HG02798 (cell line): Measurements from ENCODE around the gene SDHD.

Experiments used
- ATAC-seq: cut with Tn5 transposase; IDR thresholded peaks from one replicate; pipeline ENCODE4 v1.9.1; 2021; ENCODE audit warnings: mild to moderate bottlenecking; ENCODE audit not compliant: unreplicated experiment, poor library complexity

The SDHD gene

DNA sequence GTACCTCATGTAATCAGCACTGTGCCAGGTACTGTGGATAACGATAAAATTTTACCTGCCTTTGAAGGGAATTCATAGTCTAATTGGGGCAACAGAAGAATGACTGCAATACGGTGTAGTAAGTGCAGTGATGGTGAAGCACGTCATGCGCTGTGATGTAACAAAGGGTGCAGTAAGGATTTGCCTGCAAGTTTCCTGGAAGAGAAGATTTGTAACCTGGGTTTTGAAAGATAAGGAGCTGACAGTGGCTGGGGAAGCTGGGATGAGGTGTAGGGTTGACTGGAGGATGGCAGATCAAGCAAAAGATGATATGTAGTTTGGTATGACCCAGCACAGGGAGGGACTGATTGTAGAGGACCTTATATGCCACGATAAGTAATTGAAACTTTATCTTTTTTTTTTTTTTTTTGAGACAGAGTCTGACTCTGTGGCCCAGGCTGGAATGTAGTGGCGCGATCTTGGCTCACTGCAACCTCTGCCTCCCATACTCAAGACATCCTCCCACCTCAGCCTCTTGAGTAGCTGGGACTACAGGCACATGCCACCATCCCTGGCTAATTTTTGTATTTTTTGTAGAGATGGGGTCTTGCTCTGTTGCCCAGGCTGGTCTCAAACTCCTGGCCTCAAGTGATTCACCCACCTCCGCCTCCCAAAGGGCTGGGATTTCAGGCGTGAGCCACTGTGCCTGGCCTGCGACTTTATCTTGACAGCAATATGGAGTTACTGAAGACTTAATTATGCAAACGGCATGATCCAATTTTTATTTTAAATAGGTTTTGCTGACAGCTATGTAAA, 11.3 kb downstream of the SDHD start:
- no peak for ATAC-seq

DNA sequence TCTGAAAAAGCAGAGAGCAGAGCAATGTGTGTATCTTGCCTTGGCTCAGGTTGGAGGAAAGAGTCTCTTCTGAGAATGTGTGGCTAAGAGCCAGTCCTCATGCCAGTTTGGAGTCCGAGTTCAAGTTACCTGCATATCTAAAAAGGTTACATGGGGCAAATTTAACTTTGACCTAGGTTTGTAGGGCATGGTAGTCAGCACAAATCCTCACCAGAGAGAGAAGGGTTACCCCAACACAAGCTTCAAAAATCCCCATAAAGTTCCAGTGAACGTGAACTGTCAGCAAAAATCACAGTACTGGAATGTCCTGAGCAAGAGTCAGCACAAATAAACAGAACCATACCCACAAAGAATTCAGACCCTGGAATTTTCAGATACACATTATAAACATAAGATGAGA, 13.8 kb downstream of the SDHD start:
- ATAC-seq, result no peak

DNA sequence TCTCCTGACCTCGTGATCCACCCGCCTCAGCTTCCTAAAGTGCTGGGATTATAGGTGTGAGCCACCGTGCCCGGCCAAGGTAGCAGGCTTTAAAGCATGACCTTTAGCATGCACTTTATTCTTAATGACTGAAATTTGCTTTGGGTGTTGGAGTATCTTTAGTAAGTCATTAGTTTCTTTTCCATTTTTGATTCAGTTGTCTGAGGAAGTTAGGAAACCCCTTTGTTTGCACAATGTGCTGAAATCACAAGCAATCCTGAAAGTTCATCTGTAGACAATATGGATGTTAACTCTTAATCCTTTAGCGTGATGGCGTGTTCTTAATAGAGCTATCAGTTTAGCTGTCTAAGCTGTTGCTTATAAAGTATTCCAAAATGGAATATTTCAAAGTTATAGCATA, 16.8 kb downstream of the SDHD start:
- ATAC-seq, result no peak

DNA sequence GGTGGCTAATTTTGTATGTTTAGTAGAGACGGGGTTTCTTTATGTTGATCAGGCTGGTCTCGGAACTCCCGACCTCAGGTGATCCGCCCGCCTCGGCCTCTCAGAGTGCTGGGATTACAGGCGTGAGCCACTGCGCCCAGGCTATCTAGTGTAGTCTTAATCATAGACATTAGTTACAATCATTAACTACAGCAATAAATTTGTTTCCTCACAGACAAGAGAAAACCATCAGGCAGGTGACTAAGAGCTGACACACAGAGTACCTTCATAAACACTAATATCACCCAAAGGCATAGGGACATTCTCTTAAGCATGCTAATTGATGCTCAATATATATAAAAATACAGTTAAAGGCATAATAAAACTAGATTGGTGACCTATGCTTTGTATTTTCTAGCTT, 19.4 kb downstream of the SDHD start:
- ATAC-seq, result no peak

DNA sequence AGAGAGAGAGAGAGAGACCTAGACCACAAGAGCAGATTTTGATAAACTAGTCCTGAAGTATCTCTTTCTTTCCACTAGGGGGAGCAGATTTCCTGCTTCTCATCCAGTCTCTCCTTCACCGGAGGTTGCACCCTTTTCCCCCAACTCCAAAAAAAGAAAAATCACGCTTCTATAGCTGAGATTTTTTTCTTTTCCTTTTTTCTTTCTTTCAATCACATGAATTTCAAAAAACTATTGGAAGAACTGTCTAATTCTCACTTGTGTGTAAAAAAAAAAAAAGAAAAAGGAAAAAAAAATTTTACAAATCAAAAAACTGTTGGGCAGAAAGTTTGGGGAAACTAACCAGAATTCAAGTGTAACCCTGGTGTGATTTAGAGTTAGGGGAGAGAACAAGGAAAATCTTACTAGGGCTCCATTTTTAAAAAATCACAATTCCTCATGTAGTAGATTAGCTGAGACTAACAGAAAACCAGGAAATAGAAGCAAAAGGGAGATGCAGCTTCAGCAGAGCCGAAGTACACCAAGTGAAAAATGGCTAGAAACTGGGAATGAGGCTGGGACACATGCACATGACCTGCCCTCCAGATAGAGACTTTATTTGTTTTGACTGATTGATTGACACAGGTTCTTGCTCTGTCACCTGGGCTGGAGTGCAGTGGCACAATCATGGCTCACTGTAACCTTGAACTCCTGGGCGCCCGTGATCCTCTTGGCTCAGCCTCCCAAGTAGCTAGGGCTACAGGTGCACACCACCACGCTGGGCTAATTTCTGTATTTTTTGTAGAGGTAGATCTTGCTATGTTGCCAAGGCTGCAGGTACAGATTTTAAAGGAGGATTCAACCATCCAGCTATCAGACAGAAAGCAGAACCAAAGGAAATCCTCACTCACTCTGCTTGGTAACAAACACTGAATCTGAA, 27.1 kb downstream of the SDHD start:
- peak; percentile 60 for ATAC-seq

DNA sequence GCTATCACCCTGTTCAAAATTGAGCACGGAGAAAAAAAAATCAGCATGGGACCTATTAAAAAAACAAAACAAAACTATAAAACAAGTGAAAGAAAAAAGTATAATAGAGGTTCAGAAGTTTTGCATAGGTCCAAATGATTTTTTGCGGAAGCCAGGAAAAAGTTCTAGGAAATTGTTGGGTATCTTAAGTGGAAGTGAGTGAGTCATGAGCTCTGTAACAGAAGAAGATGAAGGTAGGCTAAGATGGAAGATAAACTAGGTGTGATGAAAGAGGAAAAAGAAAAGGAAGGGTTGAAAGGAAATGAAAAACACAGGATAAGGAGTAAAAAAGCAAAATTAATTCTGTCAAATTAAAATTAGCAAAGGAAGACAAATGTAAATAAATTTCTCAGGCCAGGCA, 27.8 kb downstream of the SDHD start:
- ATAC-seq, result no peak

DNA sequence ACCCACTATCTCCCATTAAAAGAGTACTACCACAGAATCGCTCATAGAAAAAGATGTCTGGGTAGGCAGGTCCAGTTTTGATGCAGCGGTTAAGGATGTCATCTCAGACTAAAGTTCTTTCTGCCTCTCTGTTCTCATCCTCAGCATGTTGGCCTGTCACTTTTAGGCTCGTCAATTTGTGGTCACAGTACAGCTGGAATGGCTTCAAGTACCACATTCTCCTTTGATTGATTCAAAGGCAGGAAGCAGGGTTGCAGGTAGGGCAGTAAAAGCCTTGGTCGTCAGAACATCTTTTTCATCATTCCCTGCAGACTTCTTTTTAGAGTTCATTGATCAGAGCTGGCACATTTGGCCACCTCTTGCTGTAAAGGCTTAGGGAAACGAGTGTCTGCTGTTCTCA, 28.7 kb downstream of the SDHD start:
- no peak for ATAC-seq

DNA sequence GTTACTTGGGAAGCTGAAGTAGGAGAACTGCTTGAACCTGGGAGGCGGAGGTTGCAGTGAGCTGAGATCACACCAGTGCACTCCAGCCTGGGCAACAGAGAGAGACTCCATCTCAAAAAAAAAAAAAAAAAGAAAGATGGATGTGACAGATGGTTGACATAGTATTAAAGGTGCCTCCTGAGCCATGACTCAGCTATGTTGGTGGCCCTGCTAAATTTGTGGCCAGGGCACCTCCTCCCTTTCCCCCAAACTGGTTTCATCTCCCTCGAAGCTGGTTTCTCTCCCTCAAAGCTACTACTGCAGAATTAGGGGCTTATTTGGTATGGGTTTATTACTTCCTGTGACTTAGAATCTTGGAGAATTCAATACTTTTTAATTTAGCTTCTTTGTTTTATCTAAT, 31.5 kb downstream of the SDHD start:
- ATAC-seq, result no peak

DNA sequence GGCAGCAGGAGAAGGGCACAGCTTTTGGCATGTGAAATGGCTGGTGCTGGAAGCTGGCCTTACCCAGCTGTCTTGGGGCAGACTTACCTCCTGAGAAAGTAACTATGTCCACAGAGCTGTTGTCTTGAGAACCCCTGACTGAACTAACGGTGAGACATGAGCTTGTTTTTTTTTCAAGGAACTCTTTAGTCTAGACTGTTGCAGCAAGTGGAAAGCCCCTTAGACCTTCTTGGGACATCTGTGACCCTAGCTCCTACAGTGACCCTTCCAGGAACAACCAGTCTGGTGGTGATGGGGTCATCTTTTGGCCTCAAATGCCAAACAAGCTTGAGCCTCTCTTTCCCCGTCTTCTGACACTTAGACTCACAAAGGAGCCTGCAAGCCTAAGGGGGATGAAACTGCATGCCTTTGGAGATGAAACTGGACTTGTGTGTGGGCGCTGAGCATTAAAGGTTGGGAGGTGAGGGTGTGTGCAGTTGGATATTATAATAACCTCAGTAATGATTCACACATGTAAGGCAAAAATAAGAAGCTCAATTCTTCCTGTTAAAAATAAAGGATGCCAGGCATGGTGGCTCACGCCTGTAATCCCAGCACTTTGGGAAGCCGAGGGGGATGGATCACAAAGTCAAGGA, 35.4 kb downstream of the SDHD start:
- ATAC-seq, result no peak

DNA sequence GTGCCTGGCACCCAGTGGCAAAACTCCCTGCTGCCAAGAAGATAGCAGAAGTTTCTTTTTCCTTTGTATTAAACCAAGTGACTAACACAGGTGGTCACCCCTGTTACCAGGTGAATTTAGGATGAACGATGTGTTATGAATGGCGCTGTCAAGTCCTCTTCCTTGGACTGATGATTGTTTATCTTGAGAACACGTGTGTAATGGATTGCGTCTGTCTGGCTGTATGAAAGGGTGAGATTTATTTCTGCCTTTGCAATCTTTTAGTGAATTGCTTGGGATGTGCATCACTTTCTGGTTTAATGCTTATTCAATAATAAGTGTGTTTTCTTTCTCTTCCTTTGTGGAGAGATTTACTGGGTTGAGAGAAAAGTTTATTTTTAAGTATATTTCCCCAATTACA, 36.5 kb downstream of the SDHD start:
- ATAC-seq, result no peak

DNA sequence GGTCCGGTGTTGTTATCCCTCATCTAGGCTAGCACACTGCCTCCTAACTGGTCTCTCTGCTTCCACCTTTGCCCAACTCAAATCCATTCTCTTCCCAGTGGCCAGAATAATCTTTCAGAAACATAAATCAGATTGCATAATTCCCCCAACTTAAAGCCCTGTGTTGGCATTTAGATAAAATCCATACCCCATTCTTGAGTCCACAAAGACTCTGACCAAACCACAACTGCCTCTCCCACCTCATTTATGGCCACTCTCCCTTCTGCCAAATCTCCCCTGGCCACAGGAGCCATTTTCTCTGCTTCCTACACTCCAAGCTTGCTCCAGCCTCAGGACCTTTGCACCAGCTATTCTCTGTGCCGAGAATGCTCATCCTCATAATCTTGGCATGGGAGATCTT, 40.4 kb downstream of the SDHD start:
- ATAC-seq, result no peak

DNA sequence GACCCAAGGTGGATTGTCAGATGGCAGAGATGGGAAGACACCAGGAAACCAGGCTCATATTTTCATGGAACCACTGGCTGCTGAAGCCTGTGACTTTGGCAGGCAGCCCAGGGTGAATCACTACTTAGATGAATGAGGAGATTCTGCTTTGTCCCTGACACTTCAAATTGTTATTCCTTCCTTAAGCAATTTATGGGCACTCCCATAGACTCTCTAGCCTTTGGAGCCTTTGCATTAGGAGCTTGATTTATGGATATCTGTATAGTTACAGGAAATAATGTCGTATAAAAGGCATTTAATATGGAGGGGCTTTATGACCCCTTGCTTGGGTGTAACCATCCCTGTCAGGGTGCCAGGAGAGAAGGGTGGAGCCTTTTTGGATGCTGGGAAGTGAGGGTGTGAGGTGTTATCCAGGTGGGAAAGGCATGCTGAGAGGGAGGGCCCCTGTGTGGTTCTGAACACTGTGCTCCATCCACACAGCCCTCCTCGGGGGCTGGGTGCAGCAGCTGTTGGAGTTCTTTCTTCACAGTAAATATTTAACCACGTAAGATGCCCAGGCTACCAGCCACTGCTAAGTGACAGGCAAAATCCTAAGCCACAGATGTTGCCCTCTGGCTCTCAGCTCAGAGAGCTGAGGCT, 41.9 kb downstream of the SDHD start:
- no peak for ATAC-seq

DNA sequence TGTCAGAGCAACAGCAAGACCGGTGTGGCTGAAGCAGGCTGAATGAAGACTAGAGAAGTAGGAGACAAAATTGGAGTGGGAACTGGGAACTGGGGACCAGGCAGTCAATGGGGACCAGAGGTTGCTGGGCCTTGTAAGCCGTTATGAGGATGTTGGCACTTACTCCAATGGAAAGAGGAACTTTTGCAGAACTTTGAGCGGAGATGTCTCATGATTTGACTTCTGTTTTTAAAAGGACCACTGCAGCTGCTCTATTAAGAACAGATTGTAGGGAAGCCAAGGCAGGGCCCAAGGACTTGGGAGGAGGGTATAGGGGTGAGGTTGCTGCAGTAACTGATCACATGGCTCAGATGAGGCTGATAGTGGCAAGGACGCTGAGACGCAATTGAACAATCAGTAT, 43.0 kb downstream of the SDHD start:
- ATAC-seq, result no peak

DNA sequence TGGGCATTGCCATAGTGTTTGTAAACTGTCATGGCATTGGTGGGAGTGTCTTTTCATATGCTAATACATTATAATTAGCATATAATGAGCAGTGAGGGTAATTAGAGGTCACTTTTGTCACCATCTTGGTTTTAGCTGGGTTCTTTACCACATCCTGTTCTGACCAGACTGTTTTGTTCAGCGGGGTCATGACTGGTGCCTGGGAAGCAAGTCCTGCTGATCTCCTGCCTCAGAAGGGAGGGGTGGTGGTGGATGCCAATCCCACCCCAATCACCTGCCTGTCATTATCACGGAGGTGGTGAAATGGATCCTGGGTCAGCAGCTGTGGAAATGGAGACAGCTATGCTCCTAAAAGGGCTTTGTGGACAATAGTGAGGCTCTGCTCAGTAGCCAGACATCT, 46.1 kb downstream of the SDHD start:
- ATAC-seq, result no peak

DNA sequence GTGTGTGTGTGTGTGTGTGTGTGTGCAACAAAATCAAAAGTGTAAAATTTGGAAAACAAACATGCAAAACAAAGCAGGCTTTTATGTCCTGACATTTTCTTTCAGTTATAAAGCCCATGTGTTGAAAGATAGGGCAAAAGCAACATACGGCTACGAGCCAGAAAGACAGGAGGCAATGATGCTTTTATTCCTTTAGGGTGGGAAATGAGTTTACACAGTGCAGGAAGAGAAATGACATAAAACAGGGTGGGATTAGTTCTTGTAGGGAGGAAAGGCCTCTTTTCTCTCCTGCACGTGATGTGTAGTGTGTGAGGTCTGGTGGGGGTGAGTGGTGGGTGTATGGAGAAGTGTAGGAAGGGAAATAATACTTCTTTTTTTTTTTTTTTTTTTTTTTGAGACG, 47.8 kb downstream of the SDHD start:
- ATAC-seq, result no peak

DNA sequence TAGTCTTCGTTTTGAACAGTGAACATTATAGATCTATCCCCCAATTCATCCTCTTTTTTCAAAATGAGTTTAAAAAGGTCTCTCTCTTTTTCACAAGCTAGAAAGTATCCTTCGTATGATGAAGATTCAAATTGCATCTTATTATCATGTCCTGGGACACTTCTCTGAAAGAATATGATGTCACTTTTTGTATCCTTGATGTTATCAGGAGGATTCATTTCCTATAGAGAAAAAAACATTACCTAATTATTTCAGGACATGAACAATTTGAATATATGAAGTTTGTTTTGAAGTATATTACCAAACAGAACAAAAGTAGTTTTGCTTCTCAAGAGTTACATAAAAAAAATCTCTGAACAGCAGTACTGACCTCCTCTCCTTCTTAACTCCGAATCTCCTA, 56.9 kb downstream of the SDHD start:
- no peak for ATAC-seq
